DMS 273 treated with DMSO at 0.1 percent for 48 hours (cell line): ENCODE measurements around the gene HMMR.
"Not testable (repeated sequence)": the region's sequence is repeated elsewhere in the genome, so short reads cannot be mapped to it uniquely, and the experiment has no call there.

Source experiments
- DNase-seq: peaks from one replicate; lab custom pipeline; 2025; lab: John Stamatoyannopoulos, UW

HMMR gene

DNA sequence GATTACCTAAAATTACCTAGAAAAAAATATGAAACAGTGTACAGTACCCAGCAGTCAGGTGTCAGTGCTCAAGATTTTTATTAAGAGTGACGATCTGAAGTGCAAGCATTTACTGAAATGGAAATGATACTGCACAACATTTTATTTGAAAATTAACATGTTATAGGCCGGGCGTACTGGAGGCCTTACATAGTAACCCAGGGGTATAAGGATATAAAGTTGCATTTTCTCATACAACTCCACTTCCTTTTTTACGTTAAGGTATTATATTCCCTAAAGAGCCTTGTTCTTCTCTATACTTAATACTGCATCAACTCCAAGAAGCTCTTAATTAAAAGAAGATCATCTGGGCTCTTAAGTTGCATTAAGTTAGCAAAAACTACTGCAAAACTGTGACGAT is 48.3 kb downstream of the HMMR start:
- DNase-seq, result no peak

DNA sequence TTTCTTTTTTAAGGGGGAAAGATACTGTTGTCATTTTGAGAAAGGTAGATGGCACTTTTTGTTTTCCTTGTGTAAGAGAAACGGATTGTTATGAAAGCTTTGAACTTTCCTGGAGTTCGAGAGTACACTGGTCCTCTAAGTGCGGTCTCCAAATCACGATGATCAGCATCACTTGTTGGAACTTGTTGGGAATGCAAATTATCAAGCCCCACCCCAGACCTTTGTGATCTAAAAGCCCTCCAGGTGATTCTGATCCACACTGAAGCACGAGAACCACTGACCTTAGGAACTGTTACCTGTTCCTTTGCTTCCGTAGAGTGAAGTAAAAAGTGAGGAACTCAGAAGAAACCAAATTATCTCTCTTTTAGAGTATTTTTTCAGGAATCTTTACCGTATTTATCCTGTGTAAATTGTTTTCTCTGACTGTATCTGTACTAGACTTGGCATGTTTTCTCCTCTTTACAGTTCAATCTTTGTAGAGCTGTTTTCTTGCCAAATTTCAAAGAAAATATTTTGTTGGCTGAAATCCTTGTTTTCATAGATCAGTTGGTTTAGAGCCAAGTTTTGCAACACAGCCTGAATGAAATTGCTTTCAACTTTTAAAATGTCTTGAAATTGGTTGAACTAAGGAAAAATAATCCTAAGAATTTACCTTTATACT is 49.0 kb downstream of the HMMR start:
- DNase-seq, result no peak

DNA sequence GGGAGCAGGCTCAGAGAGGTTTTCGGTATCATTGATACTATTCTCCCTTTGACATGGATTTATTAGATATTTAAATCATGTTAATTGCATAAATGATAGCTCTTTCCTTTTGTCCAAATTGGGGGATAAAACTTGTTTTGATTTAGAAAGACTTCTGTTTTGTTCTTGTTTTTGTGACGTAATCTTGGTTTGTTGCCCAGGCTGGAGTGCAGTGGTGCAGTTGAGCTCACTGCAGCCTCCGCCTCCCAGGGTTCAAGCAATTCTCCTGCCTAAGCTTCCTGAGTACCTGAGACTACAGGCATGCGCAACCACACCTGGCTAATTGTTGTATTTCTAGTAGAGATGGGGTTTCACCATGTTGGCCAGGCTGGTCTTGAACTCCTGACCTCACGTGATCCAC is 52.1 kb downstream of the HMMR start:
- DNase-seq, result no peak

DNA sequence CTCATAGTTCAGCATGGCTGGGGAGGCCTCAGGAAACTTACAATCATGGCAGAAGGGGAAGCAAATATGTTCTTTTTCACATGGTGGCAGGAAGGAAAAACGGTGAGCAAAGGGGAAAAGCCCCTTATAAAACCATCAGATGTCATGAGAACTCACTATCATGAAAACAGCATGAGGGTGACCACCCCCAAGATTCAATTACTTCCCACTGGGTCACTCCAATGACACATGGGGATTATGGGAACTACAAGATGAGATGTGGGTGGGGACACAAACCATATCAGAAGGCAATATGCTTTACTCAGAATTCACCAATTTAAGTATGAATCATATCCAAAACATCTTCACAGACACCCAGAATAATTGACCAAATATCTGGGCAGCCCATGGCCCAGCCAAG is 64.7 kb downstream of the HMMR start:
- DNase-seq, result no peak

DNA sequence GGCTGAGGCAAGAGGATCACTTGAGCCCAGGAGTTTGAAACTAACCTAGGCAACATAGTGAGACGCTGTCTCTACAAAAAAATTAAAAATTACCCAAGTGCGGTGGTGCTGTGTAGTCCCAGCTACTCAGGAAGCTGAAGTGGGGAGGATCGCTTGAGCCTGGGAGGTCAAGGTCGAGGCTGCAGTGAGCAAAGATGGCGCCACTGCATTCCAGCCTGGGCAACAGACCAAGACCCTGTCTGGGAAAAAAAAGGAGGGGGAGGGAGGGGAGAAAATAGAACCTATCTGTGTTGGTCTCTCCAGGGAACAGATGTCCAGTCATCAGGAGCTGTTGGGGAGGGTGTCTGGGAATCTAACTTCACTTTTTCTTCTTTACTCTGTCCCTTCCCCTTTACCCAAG is 69.3 kb downstream of the HMMR start:
- no peak for DNase-seq

DNA sequence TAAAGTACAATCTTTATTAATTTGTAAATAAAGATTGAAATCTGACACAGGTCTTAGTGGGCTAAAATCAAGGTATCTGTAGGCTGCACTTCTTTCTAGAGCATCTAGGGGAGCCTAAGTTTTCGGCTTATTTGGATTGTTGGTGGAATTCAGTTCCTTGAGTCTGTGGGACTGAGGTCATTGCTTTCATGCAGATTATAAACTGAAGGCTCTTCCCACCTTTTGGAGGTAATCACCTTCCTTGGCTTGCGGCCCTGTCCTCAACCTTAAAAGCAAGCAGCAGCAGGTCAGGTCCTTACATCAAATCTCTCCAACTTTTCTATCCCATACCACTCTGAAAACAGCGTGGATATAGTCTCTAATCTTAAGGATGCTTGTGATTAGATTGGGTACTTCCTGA is 70.8 kb downstream of the HMMR start:
- no peak for DNase-seq

DNA sequence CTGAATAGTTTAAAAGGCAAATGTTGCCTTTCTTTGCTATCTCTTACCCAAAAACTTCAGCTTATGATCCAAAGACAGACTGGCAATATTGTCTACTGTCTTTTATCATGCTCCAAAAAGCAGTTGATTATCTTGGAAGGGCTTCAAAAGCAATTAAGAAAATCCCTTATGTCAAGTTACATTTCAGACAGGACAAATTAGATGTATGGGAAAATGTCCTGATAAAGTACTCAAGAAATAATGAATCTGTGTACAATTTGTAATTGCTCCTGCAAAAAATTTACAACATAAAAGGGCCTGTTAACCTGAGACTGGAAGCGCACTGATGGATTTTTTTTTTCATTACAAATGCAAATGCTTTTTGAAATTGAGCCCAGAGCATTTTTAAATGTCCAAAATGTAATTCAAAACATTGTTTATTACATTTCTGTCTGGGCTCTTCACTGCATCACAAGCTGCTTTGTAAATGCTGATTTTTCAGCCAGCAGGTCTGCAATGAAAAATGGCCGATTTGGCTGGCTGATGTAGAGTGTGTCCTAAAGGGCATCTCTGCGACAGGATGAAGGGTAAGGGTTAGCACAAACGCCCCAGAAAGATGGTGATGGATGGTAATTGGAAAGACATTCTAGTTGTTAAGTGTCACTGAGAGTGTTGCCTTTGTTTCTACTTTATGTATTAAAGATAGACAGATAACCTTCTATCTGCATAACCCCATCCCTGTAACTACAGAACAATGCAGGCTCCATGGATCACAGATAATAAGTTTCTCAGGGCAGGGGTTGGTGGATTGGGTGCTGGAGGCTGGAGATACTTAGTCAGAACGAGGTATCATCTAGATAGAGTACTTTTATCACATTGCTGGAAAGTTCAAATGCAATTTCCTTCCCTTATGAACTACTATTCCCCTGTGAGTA is 72.0 kb downstream of the HMMR start:
- DNase-seq, result no peak

DNA sequence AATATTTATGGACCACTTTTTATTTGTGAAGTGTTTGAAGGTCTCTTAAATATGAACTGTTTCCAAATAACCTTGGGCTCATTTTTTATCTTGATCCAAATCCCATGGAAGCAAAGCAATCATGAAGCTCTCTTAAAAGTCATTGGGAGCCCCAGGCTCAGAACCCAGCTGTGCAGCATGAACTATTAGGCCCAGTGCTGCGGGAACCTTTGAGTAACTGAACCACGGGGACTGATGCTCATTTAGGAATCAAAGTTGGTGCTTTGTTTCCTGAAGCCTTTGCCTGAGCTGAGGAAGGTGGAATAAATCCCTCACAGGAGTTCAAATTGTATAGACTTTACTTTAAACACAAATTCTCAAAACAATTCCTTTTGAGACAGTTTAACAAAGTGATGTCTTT is 72.8 kb downstream of the HMMR start:
- DNase-seq, result no peak

DNA sequence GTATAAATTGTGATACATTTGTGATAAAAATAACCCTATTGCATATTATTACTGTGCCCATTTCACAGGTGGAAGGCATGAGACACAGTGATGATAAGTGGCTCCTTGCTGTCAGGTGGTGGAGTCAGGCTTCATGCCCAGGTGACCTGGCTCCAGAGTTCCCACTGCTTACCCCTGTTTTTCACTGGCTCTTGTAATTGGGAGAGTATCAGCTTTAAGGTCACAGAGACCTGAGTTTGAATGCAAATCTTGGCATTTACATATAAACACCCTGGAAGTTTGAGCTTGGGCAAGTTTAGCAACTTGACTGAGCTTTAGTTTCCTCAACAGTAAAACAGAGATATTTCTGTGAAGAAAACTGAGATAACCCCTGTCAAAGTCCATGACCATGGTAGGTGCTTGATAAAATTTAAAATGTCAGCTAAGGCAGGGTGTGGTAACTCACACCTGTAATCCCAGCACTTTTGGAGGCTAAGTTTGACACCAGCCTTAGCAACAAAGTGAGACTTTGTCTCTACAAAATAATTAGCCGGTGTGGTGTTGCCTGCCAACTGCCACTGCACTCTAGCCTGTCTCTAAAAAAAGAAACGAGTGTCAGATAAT is 74.2 kb downstream of the HMMR start:
- no peak for DNase-seq

DNA sequence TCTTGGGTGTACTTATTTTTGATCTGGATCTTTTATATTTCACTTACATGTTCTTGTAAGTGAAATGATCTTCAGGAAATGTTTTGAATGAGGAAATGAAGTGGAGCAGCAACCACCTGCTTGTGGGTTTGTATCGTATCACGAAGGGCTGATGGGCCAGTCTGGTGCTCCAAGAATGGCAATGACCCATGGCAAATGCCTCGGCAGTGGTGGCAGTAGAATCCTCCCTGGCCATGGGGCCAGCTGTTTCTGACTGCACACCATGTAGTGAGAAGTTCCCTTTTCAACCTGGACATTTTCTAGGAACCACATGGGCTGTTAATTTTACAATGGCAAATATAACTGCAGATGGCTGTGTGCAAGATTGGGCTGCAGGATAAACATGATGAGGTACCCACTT is 74.9 kb downstream of the HMMR start:
- DNase-seq, result no peak

DNA sequence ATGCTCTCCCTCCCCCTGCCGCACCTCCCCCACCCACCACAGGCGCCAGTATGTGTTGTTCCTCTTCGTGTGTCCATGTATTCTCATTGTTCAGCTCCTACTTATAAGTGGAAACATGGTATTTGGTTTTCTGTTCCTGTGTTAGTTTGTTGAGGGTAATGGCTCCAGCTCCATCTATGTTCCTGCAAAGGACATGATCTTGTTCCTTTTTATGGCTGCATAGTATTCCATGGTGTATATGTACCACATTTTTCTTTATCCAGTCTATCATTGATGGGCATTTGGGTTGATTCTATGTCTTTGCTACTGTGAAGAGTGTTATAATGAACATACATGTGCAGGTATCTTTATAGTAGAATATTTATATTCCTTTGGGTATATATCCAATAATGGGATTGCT is 76.0 kb downstream of the HMMR start:
- DNase-seq, result not testable (repeated sequence)

DNA sequence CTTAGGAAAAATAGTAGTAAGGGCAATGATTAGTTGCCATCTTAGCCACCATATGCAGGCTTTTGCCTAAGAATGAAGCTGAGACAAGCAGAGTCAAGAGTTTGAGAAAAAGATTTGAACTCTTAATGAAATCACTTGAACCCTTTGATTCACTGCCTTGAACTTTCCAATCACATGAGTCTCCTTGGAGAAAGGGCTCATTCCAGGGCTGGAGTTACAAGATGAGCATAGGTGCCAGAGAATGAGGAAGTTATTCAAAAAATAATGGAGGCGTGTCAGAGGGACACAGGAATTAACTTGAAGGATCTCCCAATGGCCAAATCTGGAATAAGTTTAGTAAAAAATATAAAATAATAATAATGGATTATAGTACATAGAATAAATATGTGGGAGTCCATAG is 80.3 kb downstream of the HMMR start:
- no peak for DNase-seq
